ENCODE results near the gene KDM4B. TPM values are rescaled to one million over a fixed set of nuclear protein-coding genes. Genes with fewer than 3 reads are reported as not detected.
A peak's percentile ranks its signal among the peaks of the same experiment; 100 is the strongest.

KDM4B gene
- total RNA-seq, 4 donors from 2014 or later = 18.4 to 94.7 (median 25.6) TPM

DNA sequence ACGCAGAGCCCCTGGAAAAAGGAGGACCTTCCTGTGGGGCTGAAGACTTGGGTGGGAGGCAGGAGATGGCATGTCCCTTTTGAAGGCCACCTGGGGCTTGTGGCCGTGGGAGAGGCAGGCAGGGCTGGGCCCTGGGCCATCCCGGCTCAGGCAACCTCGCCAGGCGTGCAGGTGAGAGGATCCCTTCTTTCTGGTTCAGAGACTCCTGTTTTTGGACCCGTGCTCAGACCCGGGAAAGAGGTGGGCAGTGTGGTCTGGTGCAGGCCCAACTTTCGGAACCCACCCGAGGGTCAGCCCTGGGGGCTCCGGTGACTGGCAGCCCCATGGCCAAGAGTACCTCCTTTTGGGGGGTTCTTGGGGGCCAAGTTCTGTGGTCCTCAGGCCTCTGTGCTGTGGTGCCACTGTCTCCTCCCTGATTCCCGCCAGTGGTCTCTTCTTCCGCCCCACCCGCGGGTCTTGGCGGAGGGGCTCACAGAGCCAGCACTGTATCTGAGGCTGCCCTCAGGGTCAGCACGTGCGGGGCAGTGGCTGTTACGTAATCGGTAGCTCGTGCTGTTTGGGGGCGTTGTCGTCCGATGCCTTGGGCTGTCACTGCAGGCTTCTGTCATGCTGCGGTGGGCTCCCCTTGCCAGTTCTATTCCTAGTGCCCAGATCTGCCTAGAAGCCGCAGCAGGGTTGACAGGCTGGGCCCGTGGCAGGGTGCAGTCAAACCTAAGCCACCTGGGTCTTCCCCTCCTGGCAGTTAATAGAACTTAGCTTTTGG lies 42.7 kb downstream of the KDM4B start:
- peak in 1 of 2 donors; percentile 32 for DNase-seq
- no peaks in the 10 kb centered on the region for H3K4me1 ChIP-seq
- H3K36me3 ChIP-seq = no peaks in the 10 kb centered on the region
- H3K27ac ChIP-seq = no peak overlapping the region
- TF ChIP-seq, protein P1, sequence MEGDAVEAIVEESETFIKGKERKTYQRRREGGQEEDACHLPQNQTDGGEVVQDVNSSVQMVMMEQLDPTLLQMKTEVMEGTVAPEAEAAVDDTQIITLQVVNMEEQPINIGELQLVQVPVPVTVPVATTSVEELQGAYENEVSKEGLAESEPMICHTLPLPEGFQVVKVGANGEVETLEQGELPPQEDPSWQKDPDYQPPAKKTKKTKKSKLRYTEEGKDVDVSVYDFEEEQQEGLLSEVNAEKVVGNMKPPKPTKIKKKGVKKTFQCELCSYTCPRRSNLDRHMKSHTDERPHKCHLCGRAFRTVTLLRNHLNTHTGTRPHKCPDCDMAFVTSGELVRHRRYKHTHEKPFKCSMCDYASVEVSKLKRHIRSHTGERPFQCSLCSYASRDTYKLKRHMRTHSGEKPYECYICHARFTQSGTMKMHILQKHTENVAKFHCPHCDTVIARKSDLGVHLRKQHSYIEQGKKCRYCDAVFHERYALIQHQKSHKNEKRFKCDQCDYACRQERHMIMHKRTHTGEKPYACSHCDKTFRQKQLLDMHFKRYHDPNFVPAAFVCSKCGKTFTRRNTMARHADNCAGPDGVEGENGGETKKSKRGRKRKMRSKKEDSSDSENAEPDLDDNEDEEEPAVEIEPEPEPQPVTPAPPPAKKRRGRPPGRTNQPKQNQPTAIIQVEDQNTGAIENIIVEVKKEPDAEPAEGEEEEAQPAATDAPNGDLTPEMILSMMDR (IDR thresholded peaks at IDR 0.05) = no peak
- no peak for TF ChIP-seq POLR2A (IDR thresholded peaks at IDR 0.05)
- H3K27me3 ChIP-seq = no peaks in the 10 kb centered on the region
- no peaks in the 10 kb centered on the region for H3K9me3 ChIP-seq
- intact Hi-C loops (cut with DNase I; ENCODE audit: low total_unique reads) = no loop called here
- no peak overlapping the region for H3K4me3 ChIP-seq

DNA sequence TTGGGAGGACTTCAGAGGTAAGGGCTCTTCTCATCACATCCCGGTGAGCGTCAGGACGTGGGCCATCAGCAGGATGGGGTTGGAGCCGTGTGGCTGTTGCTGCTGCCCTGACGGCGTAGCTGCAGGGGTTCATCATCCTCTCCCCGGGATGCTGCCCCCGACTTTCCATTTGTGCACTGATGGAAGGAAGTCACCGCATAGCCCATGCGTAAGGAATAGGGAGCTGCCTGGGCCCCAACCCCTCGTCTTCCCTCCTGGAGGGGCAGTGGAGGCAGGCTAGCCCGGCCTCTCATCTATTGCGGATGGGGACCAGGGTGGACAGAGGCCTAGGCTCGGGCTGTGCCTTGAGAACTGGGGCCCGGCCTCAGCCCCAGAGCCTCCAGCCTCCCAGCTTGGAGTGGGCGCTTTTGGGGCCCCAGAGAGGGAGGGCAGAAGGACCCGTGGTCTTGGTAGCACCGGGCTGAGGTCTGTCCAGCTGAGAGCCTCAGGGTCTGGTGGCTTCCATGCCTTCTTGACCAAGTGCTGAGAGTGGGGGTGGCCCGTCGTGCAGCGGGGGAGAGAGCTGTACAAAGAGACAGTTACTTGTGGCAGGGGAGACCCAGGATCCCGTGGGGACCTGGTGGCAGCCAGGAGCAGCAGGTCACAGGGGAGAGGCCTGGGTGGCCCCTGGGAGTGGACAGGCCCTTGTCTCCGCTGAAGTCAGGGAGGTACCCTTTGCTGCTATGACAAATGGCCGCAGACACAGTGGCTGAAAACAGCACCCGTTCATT lies 44.0 kb downstream of the KDM4B start:
- no peak for TF ChIP-seq POLR2A (IDR thresholded peaks at IDR 0.05)
- TF ChIP-seq, protein P1 (IDR thresholded peaks at IDR 0.05) = no peak
- Histone ChIP-seq H3K4me3 (no peak overlapping the region), H3K27ac (no peak overlapping the region), H3K9me3 (no peaks in the 10 kb centered on the region), H3K27me3 (no peaks in the 10 kb centered on the region), H3K4me1 (no peaks in the 10 kb centered on the region), H3K36me3 (no peaks in the 10 kb centered on the region)
- no peak for DNase-seq
- intact Hi-C loops (cut with DNase I; ENCODE audit: low total_unique reads) = no loop called here

DNA sequence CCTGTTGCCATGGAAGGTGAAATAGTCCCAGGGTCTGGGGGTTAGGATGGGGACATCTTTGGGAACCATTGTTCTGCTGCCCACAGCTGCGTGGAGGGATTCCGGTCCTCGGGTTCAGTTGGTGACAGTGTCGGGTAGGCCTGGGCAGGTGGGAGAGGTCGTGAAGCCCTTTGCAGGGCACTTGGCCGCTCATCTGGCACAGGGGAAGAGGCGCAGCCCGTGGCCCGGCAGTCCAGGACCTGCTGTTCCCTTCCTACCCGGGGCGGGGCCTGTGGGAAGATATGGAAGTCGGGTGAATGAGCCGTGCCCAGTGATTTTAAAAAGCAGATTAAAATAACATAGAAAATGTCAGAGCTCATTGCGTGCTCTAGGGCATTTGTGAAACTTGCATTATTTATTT lies 44.8 kb downstream of the KDM4B start:
- Histone ChIP-seq H3K27me3 (no peaks in the 10 kb centered on the region), H3K4me3 (no peak overlapping the region), H3K4me1 (no peaks in the 10 kb centered on the region), H3K27ac (no peak overlapping the region), H3K9me3 (no peaks in the 10 kb centered on the region), H3K36me3 (no peaks in the 10 kb centered on the region)
- intact Hi-C loops (cut with DNase I; ENCODE audit: low total_unique reads) = no loop called here
- no peak for DNase-seq
- TF ChIP-seq POLR2A (IDR thresholded peaks at IDR 0.05) = no peak
- TF ChIP-seq, protein P1 (IDR thresholded peaks at IDR 0.05) = no peak

DNA sequence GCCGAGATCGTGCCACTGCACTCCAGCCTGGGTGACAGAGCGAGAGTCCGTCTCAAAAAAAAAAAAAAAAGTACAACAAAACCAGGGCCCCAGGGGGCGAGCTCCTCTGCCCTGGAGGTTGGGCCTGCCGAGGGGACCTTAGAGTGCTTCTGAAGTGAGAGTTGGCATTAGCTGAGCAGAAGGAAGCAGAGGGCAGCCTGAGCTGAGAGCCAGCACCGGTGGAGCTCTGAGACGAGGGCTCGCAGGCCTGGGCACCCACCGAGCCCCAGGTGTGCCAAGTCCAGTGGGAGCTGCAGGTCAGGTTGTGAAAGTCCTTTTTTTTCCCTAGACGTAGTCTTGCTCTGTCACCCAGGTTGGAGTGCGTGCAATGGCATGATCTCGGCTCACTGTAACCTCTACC lies 46.0 kb downstream of the KDM4B start:
- no peaks in the 10 kb centered on the region for H3K4me1 ChIP-seq
- intact Hi-C loops (cut with DNase I; ENCODE audit: low total_unique reads) = no loop called here
- no peaks in the 10 kb centered on the region for H3K27me3 ChIP-seq
- TF ChIP-seq, protein P1 (IDR thresholded peaks at IDR 0.05) = no peak
- TF ChIP-seq POLR2A (IDR thresholded peaks at IDR 0.05) = no peak
- no peak overlapping the region for H3K27ac ChIP-seq
- H3K9me3 ChIP-seq = no peaks in the 10 kb centered on the region
- no peaks in the 10 kb centered on the region for H3K36me3 ChIP-seq
- no peak for DNase-seq
- H3K4me3 ChIP-seq = no peak overlapping the region

DNA sequence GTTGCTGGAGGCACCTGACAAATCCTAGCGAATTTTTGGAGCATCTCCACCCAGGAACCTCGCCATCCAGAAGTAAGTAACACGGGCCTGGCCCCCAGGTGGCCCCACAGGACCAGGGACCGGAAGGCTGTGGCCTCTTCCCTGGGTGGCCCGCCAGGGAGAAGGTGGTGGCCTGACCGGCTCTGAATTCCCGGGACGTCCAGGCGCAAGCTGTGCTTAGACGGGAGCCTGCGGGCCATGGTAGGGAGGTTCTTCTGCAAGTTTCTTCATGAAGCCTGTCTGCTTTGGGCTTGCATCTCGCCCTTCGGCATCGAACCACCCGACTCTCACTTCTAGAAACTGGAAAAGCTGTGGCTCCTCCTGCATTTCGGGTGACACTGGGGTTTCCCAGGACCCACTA lies 47.4 kb downstream of the KDM4B start:
- intact Hi-C loops (cut with DNase I; ENCODE audit: low total_unique reads) = no loop called here
- TF ChIP-seq, protein P1 (IDR thresholded peaks at IDR 0.05) = no peak
- TF ChIP-seq POLR2A (IDR thresholded peaks at IDR 0.05) = no peak
- Histone ChIP-seq H3K4me1 (no peaks in the 10 kb centered on the region), H3K36me3 (no peaks in the 10 kb centered on the region), H3K27ac (no peak overlapping the region), H3K27me3 (no peaks in the 10 kb centered on the region), H3K4me3 (no peak overlapping the region), H3K9me3 (no peaks in the 10 kb centered on the region)
- DNase-seq = no peak

Measured in uterus (tissue), 4 donors.